ENCODE measurements around the gene RWDD3.
A peak's percentile ranks its signal among the peaks of the same experiment; 100 is the strongest.

Gene RWDD3, protein sequence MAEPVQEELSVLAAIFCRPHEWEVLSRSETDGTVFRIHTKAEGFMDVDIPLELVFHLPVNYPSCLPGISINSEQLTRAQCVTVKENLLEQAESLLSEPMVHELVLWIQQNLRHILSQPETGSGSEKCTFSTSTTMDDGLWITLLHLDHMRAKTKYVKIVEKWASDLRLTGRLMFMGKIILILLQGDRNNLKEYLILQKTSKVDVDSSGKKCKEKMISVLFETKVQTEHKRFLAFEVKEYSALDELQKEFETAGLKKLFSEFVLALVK

DNA sequence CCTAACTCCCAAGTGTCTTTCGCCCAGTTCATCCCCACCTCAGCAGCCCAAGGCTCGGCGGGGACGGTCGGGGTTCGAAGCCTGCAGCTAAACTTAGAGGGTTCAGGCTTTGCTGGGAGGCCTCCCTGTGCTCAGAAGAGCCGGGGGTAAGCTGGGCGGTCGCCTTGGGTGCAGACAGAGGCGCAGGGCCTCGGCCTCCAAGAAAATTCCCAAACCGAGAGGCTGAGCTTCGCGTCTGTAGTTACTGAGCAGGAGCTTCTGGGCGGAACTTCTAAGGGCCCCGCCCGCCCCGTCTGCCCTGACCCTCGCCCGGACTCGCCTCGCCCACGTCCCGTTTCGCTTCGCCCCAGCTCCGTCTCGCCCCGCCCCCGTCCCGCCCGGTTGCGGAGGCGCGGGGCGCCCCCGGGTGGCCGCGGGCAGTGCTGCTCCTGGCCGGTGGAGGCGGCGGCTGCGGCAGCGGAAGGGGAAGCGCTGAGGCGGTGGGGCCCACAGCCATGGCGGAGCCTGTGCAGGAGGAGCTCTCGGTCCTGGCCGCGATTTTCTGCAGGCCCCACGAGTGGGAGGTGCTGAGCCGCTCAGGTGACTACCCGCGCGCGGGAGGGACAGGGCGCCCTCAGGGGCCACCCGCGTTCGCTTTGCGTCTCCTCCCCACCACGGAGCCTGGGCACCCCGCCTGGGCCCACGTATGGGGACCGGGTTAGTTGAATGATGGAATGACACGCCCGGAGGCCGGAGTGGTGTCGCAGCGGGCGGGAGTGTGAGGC, at the start of gene RWDD3:
Gene RWDD3, plus strand, starts transcription at position 474 of the 764 bp plus-strand sequence. Its CDS starts 21 bp downstream, at position 495.
- in situ Hi-C loops (cut with MboI; ENCODE audit: low pct_unique_long_range_greater_than_20kb, low sequenced_read_pairs) = no loop called here

DNA sequence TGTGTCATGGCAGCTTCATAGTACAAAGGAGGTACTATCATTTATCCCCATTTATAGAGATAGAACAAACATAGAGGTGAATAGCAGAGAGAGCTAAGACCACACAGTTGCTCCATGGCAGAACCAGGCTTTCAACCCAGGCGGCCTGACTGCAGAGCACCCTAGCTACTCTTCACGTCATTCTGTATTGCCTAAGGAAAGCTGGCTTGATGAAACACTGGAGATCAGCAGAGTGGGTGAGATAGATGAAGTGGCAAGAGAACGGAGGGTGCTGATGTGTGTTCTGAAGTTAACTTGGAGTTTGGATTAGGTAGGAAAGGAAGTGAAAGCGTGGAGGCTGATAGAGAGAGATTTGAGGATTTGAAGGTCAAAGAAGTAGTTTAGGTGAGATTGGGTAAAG, 47.9 kb upstream of the RWDD3 start:
- in situ Hi-C loops (cut with MboI; ENCODE audit: low pct_unique_long_range_greater_than_20kb, low sequenced_read_pairs) = no loop called here
- DNase-seq = no peak

More for the DNA sequence above, at the start of gene RWDD3:
- peak; percentile 91 for DNase-seq

DNA sequence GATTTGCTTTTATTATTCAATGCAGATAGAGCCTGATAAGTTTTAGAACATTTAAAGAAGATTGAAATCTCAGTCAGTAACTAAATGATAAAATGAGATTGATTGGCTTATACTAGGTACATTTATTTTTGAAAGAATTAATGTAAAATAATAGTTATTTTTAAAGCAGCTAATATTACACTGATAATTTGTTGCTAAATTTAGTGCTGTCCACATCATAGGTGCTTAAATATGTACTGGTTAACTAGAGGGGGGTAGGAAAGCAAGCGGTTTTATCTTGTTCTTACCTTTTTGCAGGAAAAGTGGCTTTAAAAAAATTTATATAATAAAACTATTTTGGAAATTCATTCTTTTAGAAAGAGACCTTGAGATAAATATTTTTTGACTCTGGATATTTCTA, 40.4 kb upstream of the RWDD3 start:
- DNase-seq = no peak
- in situ Hi-C loops (cut with MboI; ENCODE audit: low pct_unique_long_range_greater_than_20kb, low sequenced_read_pairs) = no loop called here

DNA sequence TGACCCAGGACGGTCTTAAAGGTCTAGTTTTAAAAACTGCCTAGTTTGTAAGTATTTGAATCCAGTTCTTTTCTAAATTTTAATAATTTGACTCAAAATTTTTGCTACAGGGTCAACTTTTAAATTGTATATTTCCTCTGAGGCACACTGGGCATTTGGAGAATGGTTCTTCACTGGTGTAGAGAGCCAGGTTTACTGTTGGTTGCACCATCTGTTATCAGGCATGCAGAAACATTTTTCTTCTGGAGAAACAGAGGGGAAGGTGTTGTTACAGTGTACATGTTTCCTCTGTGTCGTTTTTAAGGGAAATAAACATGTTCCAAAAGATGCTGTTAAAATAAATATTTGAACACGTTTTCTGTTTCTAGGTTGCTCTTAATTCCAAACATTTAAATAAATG, 39.0 kb upstream of the RWDD3 start:
- in situ Hi-C loops (cut with MboI; ENCODE audit: low pct_unique_long_range_greater_than_20kb, low sequenced_read_pairs) = no loop called here
- no peak for DNase-seq

DNA sequence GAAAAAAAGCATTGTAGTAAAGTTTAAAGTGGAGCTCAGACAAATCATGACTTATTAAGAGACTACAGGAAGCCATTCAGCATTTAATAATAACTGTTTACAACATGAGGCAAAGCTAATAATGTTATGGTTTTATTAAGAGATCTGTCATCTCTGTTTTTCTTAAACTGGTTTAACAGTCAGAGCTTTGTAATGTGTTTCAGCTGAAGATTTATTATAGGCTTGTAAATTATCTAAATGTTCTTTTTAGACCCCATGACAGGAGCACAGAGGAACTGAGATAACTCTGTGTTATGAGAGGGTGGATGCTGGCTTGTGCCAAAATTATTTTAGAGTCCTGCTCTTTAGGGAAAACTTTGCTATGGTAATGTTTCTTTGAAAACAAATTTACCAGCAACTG, 38.0 kb upstream of the RWDD3 start:
- in situ Hi-C loops (cut with MboI; ENCODE audit: low pct_unique_long_range_greater_than_20kb, low sequenced_read_pairs) = no loop called here
- no peak for DNase-seq

DNA sequence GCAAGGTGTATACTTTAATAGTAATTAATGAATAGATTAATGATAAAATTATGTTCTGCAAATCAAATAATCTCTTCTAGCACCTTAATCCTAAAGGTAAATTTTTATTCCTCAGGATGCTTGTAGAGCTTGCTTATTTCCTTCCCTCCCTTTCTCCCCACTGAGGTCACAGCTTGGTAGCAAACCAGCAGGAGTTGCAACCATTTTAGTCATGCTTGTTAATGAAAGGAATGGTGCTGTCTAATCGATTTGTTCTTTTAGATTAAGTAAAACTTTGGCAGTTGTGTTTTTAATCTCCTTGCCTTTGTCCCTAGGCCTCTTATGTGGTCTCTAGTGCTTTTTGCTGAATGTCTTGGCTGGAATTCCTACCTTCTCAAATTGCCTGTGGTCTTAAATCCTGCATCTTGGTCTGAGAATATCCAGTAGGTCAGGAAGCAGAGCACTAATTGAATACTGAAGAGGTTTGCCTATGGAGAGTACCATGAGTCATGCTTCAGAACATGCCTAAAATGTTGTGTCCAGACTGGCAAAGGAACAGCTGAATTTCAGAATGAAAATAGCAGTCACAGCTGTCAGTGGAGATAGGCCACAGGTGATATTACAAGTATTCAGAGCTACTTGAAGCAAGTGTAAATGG, 36.3 kb upstream of the RWDD3 start:
- in situ Hi-C loops (cut with MboI; ENCODE audit: low pct_unique_long_range_greater_than_20kb, low sequenced_read_pairs) = no loop called here
- no peak for DNase-seq

DNA sequence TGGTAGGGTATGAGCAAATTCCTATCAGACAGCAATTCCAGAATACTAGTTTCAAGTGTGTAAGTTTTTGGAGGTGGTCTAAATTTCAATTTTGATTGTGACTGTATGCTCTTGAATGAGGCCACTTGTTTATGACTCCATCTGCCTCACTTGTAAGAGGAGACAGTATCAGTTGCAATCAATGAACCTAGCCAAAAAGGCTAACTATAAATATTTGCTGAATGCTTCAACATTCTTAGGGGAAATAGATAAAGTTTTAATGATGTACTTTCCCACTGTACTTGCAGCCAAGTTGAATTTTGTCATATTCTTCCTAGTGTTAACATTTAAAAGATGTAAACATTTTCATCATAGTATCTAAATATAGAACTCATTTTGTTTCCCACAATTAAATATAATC, 32.1 kb upstream of the RWDD3 start:
- in situ Hi-C loops (cut with MboI; ENCODE audit: low pct_unique_long_range_greater_than_20kb, low sequenced_read_pairs) = no loop called here
- DNase-seq = no peak

DNA sequence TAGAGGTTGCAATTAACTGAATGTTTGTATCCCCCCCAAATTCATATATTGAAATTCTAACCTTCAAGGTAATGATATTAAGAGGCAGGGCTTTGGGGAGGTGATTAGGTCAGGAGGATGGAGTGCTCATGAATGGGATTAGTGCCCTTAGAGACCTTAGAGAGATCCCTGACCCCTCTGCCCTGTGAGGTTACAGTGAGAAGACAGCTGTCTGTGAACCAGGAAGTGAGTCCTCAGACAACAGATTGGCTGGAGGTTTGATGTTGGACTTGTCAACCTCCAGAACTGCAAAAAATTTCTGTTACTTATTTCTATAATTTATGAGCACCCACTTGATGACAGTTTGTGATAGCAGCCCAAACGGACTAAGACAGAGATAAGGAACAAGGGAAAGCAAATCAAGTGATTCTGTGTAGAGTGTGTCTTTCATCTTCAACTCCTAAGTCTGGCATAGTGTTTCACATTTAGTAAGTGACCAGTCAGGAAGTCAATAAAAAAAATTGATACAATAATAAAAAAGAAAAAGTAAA, 30.0 kb upstream of the RWDD3 start:
- DNase-seq = no peak
- in situ Hi-C loops (cut with MboI; ENCODE audit: low pct_unique_long_range_greater_than_20kb, low sequenced_read_pairs) = no loop called here

DNA sequence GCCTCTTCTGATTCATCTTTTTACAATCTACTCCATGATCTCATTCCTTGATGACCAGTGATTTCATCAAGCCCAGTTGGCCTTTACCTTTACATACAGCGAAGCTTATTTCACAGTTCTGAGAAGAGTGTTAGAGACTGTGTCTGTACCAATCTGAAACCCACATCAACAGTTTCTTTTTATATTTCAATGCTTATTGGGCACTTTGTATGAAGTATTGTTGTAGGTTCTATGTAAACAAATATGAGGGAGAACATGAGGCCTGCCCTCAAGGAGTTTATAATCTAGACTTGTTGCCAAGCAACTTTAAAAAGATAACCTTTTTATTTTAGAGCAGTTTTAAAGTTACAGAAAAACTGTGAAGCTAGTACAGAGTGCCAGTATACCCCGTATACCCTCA, 27.5 kb upstream of the RWDD3 start:
- no peak for DNase-seq
- in situ Hi-C loops (cut with MboI; ENCODE audit: low pct_unique_long_range_greater_than_20kb, low sequenced_read_pairs) = no loop called here

DNA sequence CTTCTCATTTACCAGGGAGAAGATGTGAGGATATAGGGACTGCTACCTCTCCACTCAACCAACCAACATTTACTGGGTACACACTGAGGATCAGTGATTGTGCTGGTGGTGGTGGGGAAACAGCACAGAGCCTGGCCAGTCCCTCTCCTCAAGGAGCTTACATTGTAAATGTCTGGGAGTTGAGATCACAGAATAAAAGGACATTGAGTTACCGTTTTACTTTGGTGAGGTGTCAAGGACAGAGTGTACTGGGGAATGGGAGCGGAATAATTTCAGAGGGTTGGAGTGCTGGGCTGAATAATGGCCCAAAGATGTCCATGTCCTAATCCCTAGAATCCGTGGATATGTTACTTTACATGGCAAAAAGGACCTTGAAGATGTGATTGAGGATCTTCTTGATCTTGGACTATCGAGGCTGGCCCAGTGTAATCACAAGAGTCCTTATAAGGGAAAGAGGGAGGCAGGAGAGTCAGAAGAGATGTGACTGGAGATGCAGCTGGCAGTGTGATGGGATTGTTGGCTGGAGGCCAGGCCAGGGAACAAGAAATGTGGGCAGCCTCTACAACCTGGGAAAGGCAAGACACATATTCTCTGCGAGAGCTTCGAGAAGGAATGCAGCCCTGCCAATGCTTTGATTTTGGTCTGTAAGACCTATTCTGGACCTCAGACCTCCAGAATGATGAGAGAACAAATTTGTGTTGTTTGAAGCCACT, 26.6 kb upstream of the RWDD3 start:
- in situ Hi-C loops (cut with MboI; ENCODE audit: low pct_unique_long_range_greater_than_20kb, low sequenced_read_pairs) = no loop called here
- DNase-seq = no peak

DNA sequence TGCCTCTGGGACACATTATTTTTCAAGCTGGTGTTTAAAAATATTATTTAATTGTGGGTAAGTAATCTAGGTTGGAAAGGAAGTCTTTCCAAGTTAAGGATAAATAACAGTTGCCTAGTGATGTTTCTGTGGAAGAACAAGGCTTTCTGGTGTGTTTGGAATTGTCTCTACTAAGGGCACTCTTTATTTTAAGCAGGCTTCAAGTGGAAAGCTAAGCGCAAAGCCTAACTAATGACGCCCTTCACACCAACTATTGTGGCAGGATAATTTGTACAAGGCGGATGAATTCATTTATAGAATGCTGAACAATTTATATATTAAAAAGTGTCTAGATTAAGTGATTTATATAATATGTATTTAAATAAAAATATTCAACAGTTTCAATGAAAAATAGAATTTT, 25.1 kb upstream of the RWDD3 start:
- in situ Hi-C loops (cut with MboI; ENCODE audit: low pct_unique_long_range_greater_than_20kb, low sequenced_read_pairs) = no loop called here
- DNase-seq = no peak

DNA sequence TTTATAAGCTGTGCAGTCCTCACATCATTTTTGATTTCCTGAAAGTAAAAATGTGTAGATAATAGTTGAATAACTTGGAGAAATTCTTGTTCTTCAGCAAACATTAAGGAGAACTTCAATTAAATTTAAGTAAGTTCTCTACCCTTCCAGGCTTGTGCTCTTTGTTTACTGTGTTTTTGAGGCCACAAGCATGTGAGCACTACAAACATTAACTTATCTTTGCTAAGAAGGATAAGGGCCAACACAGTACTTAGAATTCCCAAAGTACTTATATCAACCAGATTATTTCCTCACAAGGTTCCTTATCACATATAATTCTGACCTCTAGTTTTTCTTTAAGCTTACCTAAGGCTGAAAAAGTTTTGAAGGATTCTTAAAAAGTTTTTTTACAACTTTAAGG, 24.7 kb upstream of the RWDD3 start:
- in situ Hi-C loops (cut with MboI; ENCODE audit: low pct_unique_long_range_greater_than_20kb, low sequenced_read_pairs) = no loop called here
- DNase-seq = no peak

DNA sequence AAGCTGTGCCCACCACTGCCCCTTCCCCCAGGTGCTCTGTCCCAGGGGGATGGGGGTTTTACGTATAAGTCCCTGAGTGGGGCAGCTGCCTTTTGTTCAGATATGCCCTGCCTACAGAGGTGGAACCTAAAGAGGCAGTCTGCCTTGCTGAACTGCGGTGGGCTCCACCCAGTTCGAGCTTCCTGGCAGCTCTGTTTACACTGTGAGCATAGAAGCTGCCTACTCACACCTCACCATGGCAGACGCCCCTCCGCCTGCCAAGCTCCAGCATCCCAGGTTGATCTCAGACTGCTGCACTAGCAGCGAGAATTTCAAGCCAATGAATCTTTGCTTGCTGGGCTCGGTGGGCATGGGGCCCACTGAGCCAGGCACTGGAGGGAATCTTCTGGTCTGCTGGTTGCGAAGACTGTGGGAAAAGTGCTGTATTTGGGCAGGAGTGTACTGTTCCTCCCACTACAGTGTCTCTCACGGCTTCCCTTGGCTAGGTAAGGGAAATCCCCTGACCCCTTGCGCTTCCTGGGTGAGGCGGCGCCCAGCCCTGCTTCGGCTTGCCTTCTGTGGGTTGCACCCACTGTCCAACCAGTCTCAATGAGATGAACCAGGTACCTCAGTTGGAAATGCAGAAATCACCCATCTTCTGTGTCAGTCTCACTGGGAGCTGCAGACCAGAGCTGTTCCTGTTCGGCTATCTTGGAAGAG, 17.6 kb upstream of the RWDD3 start:
- in situ Hi-C loops (cut with MboI; ENCODE audit: low pct_unique_long_range_greater_than_20kb, low sequenced_read_pairs) = no loop called here
- DNase-seq = no peak

DNA sequence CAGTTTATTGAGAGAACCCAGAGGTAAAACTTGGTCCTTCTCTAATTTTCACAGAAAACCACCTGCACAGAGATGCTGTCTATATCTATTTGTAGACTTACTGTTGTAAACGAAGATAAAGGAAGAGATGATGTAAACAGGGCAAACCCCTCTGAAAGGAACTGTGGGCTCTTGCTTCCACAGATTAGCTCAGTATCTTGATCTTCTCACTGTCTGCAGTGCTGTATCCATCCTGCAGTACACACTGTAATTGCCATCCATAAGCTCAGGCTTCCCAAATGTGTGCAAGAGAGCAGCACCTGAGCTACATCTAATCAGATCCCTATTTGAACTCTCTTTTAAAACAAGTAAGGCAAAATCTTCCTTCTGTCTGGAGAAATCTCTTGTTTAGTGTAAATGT, 16.6 kb upstream of the RWDD3 start:
- in situ Hi-C loops (cut with MboI; ENCODE audit: low pct_unique_long_range_greater_than_20kb, low sequenced_read_pairs) = no loop called here
- DNase-seq = no peak

DNA sequence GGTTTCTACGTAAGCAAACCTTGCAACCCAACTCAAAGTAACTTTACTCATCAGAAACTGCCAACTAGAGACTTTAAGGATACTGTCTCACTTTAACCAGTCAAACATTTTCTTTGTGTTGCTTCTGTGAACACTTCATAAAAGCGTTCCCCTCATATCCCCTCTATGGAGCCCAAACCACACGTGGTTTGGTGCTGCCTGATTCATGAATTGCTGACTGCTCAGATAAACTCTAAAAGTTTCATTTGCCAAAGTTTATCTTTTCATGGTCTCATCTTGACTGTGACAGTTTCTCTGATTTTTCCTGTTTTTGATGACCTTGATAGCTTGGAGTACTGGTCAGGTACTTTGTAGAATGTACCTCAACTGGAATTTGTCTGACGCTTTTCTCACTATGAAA, 14.6 kb upstream of the RWDD3 start:
- in situ Hi-C loops (cut with MboI; ENCODE audit: low pct_unique_long_range_greater_than_20kb, low sequenced_read_pairs) = no loop called here
- DNase-seq = no peak

DNA sequence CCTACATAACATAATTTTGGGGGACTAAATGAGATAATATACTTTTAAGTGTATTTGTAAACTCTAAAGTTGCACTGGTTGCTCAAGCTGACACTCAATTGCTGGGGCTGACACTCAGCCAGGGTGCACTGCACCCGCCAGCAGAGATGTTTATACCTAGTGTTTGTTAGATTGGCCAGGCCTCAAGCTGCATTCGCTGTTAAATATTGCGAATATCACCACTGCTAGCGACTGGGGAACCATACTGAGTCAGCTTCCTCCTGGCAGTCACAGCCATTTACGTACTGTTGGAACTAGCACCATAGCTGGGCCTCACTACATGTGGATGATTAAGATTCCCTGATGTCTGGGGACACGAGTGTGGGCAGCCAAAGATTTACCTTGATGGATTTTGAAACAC, 12.7 kb upstream of the RWDD3 start:
- no peak for DNase-seq
- in situ Hi-C loops (cut with MboI; ENCODE audit: low pct_unique_long_range_greater_than_20kb, low sequenced_read_pairs) = no loop called here

DNA sequence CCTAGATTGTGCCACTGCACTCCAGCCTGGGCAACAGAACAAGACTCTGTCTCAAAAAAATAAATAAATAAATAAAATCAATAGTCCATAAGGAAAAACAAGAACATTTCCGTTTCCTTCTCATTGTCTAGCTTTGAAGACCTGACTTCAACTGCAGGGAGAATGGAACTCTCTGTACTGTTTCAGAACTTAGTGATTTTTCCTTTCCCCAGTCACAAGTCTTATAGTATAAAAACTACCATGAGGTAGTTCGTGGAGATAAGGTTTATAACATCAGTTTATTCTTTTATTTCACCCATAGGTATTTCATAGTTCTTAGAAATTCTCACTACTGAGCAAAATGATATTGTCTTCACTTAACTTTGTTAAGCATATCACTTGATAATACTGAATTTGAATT, 11.4 kb upstream of the RWDD3 start:
- no peak for DNase-seq
- in situ Hi-C loops (cut with MboI; ENCODE audit: low pct_unique_long_range_greater_than_20kb, low sequenced_read_pairs) = no loop called here

DNA sequence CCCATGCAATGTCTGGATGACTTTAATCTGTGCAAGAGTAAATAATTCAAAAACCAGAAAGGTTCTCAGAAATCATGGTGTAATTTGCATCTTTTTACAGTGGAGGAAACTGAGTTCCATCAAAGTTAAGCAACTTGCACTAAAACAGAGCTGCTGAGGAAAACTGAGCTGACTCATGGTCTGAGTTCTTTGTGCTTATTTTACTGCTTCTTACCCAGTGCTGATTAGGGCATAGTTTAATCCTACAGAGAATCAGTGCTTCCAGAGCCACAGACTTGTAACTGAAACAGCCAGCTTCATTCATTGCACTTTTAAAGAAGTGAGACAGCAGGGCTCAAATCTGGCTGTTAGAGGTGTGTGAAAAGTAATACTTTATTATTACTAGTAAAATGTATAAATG, 10.9 kb upstream of the RWDD3 start:
- in situ Hi-C loops (cut with MboI; ENCODE audit: low pct_unique_long_range_greater_than_20kb, low sequenced_read_pairs) = no loop called here
- no peak for DNase-seq
